OCI-LY1 (cell line): ENCODE measurements around the gene RGS21.

ENCODE experiments used
- H2AFZ ChIP-seq: fragments of 200-600 bp; sonication (generic), shearing (Covaris generic); 2 replicates; pipeline ENCODE4 v1.6.0; 2014; ENCODE audit warnings: antibody characterized with exemption, mild to moderate bottlenecking, low read length
- H3F3A ChIP-seq: fragments of 200-600 bp; sonication (generic), shearing (Covaris generic); 2 replicates; pipeline ENCODE4 v1.6.0; 2014; ENCODE audit warnings: mild to moderate bottlenecking, antibody characterized with exemption, low read length, moderate library complexity; ENCODE audit not compliant: insufficient read depth
- H3K27ac ChIP-seq: fragments of 200-600 bp; sonication (generic); 2 replicates; pipeline ENCODE4 v1.5.1; 2014; ENCODE audit warnings: low read length, mixed run types, mild to moderate bottlenecking, low read depth; ENCODE audit not compliant: poor library complexity, severe bottlenecking
- H3K27me3 ChIP-seq: fragments of 200-600 bp; sonication (generic); 2 replicates; pipeline ENCODE4 v1.6.0; 2014; ENCODE audit warnings: antibody characterized with exemption, mild to moderate bottlenecking, low read length, moderate library complexity; ENCODE audit not compliant: insufficient read depth
- H3K36me3 ChIP-seq: fragments of 200-600 bp; sonication (generic); 2 replicates; pipeline ENCODE4 v1.6.1; 2014; ENCODE audit warnings: mild to moderate bottlenecking, antibody characterized with exemption, low read length, moderate library complexity, mixed read lengths; ENCODE audit not compliant: insufficient read depth
- H3K4me1 ChIP-seq: fragments of 200-600 bp; sonication (generic); 2 replicates; pipeline ENCODE4 v1.5.1; 2014; ENCODE audit warnings: mild to moderate bottlenecking, low read length, moderate library complexity; ENCODE audit not compliant: insufficient read depth, severe bottlenecking
- H3K4me2 ChIP-seq: fragments of 200-600 bp; sonication (generic), shearing (Covaris generic); 2 replicates; pipeline ENCODE4 v1.6.1; 2014; ENCODE audit warnings: low read length
- H3K4me3 ChIP-seq: fragments of 200-600 bp; sonication (generic); 2 replicates; pipeline ENCODE4 v1.5.1; 2014; ENCODE audit warnings: low read length, low read depth, mild to moderate bottlenecking, mixed read lengths; ENCODE audit not compliant: poor library complexity, severe bottlenecking
- H3K79me2 ChIP-seq: fragments of 200-600 bp; shearing (Covaris generic); 2 replicates; pipeline ENCODE4 v1.6.1; 2016; ENCODE audit warnings: mixed run types, low read length, mixed read lengths; ENCODE audit not compliant: insufficient read depth
- H3K9ac ChIP-seq: fragments of 200-600 bp; sonication (generic), shearing (Covaris generic); 2 replicates; pipeline ENCODE4 v1.6.1; 2014; ENCODE audit warnings: mild to moderate bottlenecking, low read length, mixed read lengths
- H3K9me2 ChIP-seq: fragments of 200-600 bp; sonication (generic), shearing (Covaris generic); 2 replicates; pipeline ENCODE4 v1.6.1; 2014; ENCODE audit warnings: low read depth, mild to moderate bottlenecking, low read length, mixed read lengths
- H3K9me3 ChIP-seq: fragments of 200-600 bp; shearing (Covaris generic); 2 replicates; pipeline ENCODE4 v1.6.1; 2014; ENCODE audit warnings: low read length, mixed read lengths
- H4K20me1 ChIP-seq: fragments of 200-600 bp; sonication (generic), shearing (Covaris generic); 2 replicates; pipeline ENCODE4 v1.6.0; 2016; ENCODE audit warnings: mild to moderate bottlenecking, low read length; ENCODE audit not compliant: insufficient read depth
- CTCF ChIP-seq: fragments of 200-600 bp; sonication (generic), shearing (Covaris generic); IDR thresholded peaks from 2 replicates; pipeline ENCODE4 v1.5.1; 2017; ENCODE audit warnings: mild to moderate bottlenecking, antibody characterized with exemption, low read length, moderate library complexity, mixed read lengths
- EZH2 ChIP-seq: fragments of 200-600 bp; sonication (generic), shearing (Covaris generic); IDR thresholded peaks from 2 replicates; pipeline ENCODE4 v1.8.0; 2017; ENCODE audit warnings: borderline replicate concordance, mixed run types, mild to moderate bottlenecking, antibody characterized with exemption, low read length, moderate library complexity, mixed read lengths

Gene RGS21

GRCh38 chr1:192395895-192396294, 79.1 kb downstream of the RGS21 start:
- TF ChIP-seq CTCF, result no peak
- no peak for TF ChIP-seq EZH2
- no peaks in the 10 kb centered on the region for H3F3A ChIP-seq

GRCh38 chr1:192399161-192399560, 82.4 kb downstream of the RGS21 start:
- H3F3A ChIP-seq, result no peaks in the 10 kb centered on the region
- no peaks in the 10 kb centered on the region for H3K36me3 ChIP-seq
- H3K4me2 ChIP-seq, result no peak overlapping the region
- no peaks in the 10 kb centered on the region for H3K9me2 ChIP-seq
- TF ChIP-seq CTCF, result no peak
- TF ChIP-seq EZH2, result no peak
- H3K9ac ChIP-seq, result no peak overlapping the region
- no peak overlapping the region for H3K4me3 ChIP-seq
- H3K27me3 ChIP-seq, result no peaks in the 10 kb centered on the region
- H3K27ac ChIP-seq, result no peak overlapping the region
- H3K4me1 ChIP-seq, result no peaks in the 10 kb centered on the region
- H3K9me3 ChIP-seq, result no peaks in the 10 kb centered on the region
- H4K20me1 ChIP-seq, result no peaks in the 10 kb centered on the region
- no peaks in the 10 kb centered on the region for H3K79me2 ChIP-seq
- H2AFZ ChIP-seq, result no peak overlapping the region

More at GRCh38 chr1:192395895-192396294, 79.1 kb downstream of the RGS21 start:
- H3K9me2 ChIP-seq, result no peaks in the 10 kb centered on the region
- H3K27ac ChIP-seq, result no peak overlapping the region
- H3K9me3 ChIP-seq, result no peaks in the 10 kb centered on the region
- H3K9ac ChIP-seq, result no peak overlapping the region
- H3K79me2 ChIP-seq, result no peaks in the 10 kb centered on the region
- no peaks in the 10 kb centered on the region for H3K36me3 ChIP-seq
- H3K27me3 ChIP-seq, result no peaks in the 10 kb centered on the region
- H3K4me3 ChIP-seq, result no peak overlapping the region
- no peak overlapping the region for H2AFZ ChIP-seq
- no peak overlapping the region for H3K4me2 ChIP-seq
- no peaks in the 10 kb centered on the region for H4K20me1 ChIP-seq
- no peaks in the 10 kb centered on the region for H3K4me1 ChIP-seq

GRCh38 chr1:192401825-192402224, 85.0 kb downstream of the RGS21 start:
- Histone ChIP-seq H2AFZ (no peak overlapping the region), H3K9me2 (no peaks in the 10 kb centered on the region), H3K4me2 (no peak overlapping the region), H3K9ac (no peak overlapping the region), H3K36me3 (no peaks in the 10 kb centered on the region), H3K27me3 (no peaks in the 10 kb centered on the region), H4K20me1 (no peaks in the 10 kb centered on the region), H3K4me1 (no peaks in the 10 kb centered on the region), H3K4me3 (no peak overlapping the region), H3F3A (no peaks in the 10 kb centered on the region), H3K27ac (no peak overlapping the region), H3K9me3 (no peaks in the 10 kb centered on the region), H3K79me2 (no peaks in the 10 kb centered on the region)
- TF ChIP-seq EZH2 (no peak), CTCF (no peak)
